HG03378 (cell line): ENCODE data around the gene ITIH1.

Source experiments
- ATAC-seq: cut with Tn5 transposase; IDR thresholded peaks from one replicate; pipeline ENCODE4 v1.9.1; 2021; ENCODE audit warnings: mild to moderate bottlenecking, moderate library complexity; ENCODE audit not compliant: unreplicated experiment

The ITIH1 gene

GRCh38 chr3:52810923-52811322 is 33.5 kb downstream of the ITIH1 start:
- no peak for ATAC-seq

- ATAC-seq, result no peak
These were observed 34.1 kb downstream of the ITIH1 start for GRCh38 chr3:52811452-52812011.

GRCh38 chr3:52813810-52814209 is 36.4 kb downstream of the ITIH1 start:
- ATAC-seq, result no peak

GRCh38 chr3:52816199-52816598 is 38.8 kb downstream of the ITIH1 start:
- no peak for ATAC-seq

GRCh38 chr3:52816654-52817053 is 39.3 kb downstream of the ITIH1 start:
- ATAC-seq, result no peak

- no peak for ATAC-seq
These were observed 39.8 kb downstream of the ITIH1 start for GRCh38 chr3:52817221-52817620.

GRCh38 chr3:52817860-52818259 is 40.5 kb downstream of the ITIH1 start:
- ATAC-seq, result no peak

GRCh38 chr3:52819936-52820335 is 42.5 kb downstream of the ITIH1 start:
- ATAC-seq, result no peak

GRCh38 chr3:52820736-52821135 is 43.3 kb downstream of the ITIH1 start:
- no peak for ATAC-seq

- ATAC-seq, result no peak
These were observed 45.0 kb downstream of the ITIH1 start for GRCh38 chr3:52822363-52822762.

- ATAC-seq, result no peak
These were observed 46.6 kb downstream of the ITIH1 start for GRCh38 chr3:52824037-52824436.

- no peak for ATAC-seq
These were observed 50.0 kb downstream of the ITIH1 start for GRCh38 chr3:52827441-52827840.

GRCh38 chr3:52827866-52828376 is 50.5 kb downstream of the ITIH1 start:
- no peak for ATAC-seq

GRCh38 chr3:52829482-52829881 is 52.1 kb downstream of the ITIH1 start:
- ATAC-seq, result no peak

GRCh38 chr3:52829906-52830463 is 52.6 kb downstream of the ITIH1 start:
- ATAC-seq, result no peak

- no peak for ATAC-seq
These were observed 53.3 kb downstream of the ITIH1 start, which contains the start of gene ITIH4 for GRCh38 chr3:52830535-52831258. Gene ITIH4 (minus strand): TSS chr3:52830672. CDS start chr3:52830642, 30 bp downstream.

GRCh38 chr3:52831500-52832301 is 54.3 kb downstream of the ITIH1 start:
- no peak for ATAC-seq

GRCh38 chr3:52833202-52833601 is 55.8 kb downstream of the ITIH1 start:
- ATAC-seq, result no peak

- ATAC-seq, result no peak
These were observed 57.6 kb downstream of the ITIH1 start, which contains the start of gene MUSTN1 for GRCh38 chr3:52834871-52835501. Gene MUSTN1 (minus strand): TSS chr3:52835019. CDS start chr3:52834948, 71 bp downstream.

GRCh38 chr3:52835766-52836470 is 58.5 kb downstream of the ITIH1 start:
- ATAC-seq, result no peak
